Measurements from ENCODE around the gene ZBP1. TPM values are rescaled to one million over a fixed set of nuclear protein-coding genes. Genes with fewer than 3 reads are reported as not detected.

ZBP1 gene
- total RNA-seq, 1 experiment from 2014 or later, result not detected

GRCh38 chr20:57609842-57610167 is 10.4 kb downstream of the ZBP1 start:
- ChIA-PET RAD21 (ENCODE audit: low non-redundant PET in 1 of 2, low total read pairs in 2 of 2, uncharacterized antibody in 2 of 2, unreplicated experiment in 2 of 2) (no interaction called here), CTCF (no interaction called here), POLR2A (no interaction called here)
- no peak for ATAC-seq
- Histone ChIP-seq H3K4me1 (ENCODE audit: control insufficient read depth in 1 of 2, insufficient read depth in 2 of 2, low read length in 2 of 2) (no peaks in the 10 kb centered on the region), H3K4me2 (ENCODE audit: low read length) (no peak overlapping the region), H3K9ac (ENCODE audit: low read length) (no peak overlapping the region), H3K79me2 (ENCODE audit: insufficient read depth, low read length) (no peaks in the 10 kb centered on the region), H4K20me1 (ENCODE audit: insufficient read depth) (no peaks in the 10 kb centered on the region), H3K9me2 (ENCODE audit: insufficient read depth) (no peaks in the 10 kb centered on the region), H3K27ac (ENCODE audit: low read depth, low read length) (no peak overlapping the region), H2AFZ (ENCODE audit: low read depth, low read length, poor library complexity, severe bottlenecking) (no peak overlapping the region), H3K4me3 (replicated peaks in 1 of 2; ENCODE audit: low read depth in 1 of 2, low read length in 2 of 2) (no peak overlapping the region), H3K36me3 (ENCODE audit: control insufficient read depth in 1 of 2, insufficient read depth in 2 of 2, low read length in 2 of 2) (no peaks in the 10 kb centered on the region), H3K9me3 (ENCODE audit: control insufficient read depth in 1 of 2, insufficient read depth in 1 of 2, low read depth in 1 of 2, low read length in 2 of 2) (no peaks in the 10 kb centered on the region), H3K27me3 (ENCODE audit: insufficient read depth, low read length) (peaks cover 10% of the 10 kb centered on the region; the same call in 1 of the 2 replicates)
- no TSS peak for BruUV-seq (replicated peaks)
- TF ChIP-seq CTCF (IDR thresholded peaks at IDR 0.05 in 2 of 3, conservative IDR thresholded peaks at IDR 0.05 in 1 of 3; ENCODE audit: borderline replicate concordance in 1 of 3, insufficient read depth in 1 of 3, low read depth in 2 of 3, low read length in 2 of 3) (peak in 2 of 3 experiments; percentile 10 to 27; a peak in 1 of 6 replicates), POLR2AphosphoS5 (IDR thresholded peaks at IDR 0.05; ENCODE audit: low read depth, low read length) (no peak)
- intact Hi-C loops (cut with micrococcal nuclease), result no loop called here
- DNase-seq (ENCODE audit: low read depth, low spot score), result no peak

GRCh38 chr20:57609086-57609841 is 11.0 kb downstream of the ZBP1 start:
- RAD21 ChIA-PET (ENCODE audit: low non-redundant PET in 1 of 2, low total read pairs in 2 of 2, uncharacterized antibody in 2 of 2, unreplicated experiment in 2 of 2), result no interaction called here
- no peak for ATAC-seq
- Histone ChIP-seq H3K4me3 (replicated peaks in 1 of 2; ENCODE audit: low read depth in 1 of 2, low read length in 2 of 2) (no peak overlapping the region), H3K27ac (ENCODE audit: low read depth, low read length) (no peak overlapping the region), H3K9ac (ENCODE audit: low read length) (no peak overlapping the region), H3K9me2 (ENCODE audit: insufficient read depth) (no peaks in the 10 kb centered on the region), H3K9me3 (ENCODE audit: control insufficient read depth in 1 of 2, insufficient read depth in 1 of 2, low read depth in 1 of 2, low read length in 2 of 2) (no peaks in the 10 kb centered on the region), H4K20me1 (ENCODE audit: insufficient read depth) (no peaks in the 10 kb centered on the region), H3K36me3 (ENCODE audit: control insufficient read depth in 1 of 2, insufficient read depth in 2 of 2, low read length in 2 of 2) (no peaks in the 10 kb centered on the region), H3K4me1 (ENCODE audit: control insufficient read depth in 1 of 2, insufficient read depth in 2 of 2, low read length in 2 of 2) (no peaks in the 10 kb centered on the region), H3K79me2 (ENCODE audit: insufficient read depth, low read length) (no peaks in the 10 kb centered on the region), H3K4me2 (ENCODE audit: low read length) (no peak overlapping the region), H3K27me3 (ENCODE audit: insufficient read depth, low read length) (peaks cover 7% of the 10 kb centered on the region; the same call in 1 of the 2 replicates), H2AFZ (ENCODE audit: low read depth, low read length, poor library complexity, severe bottlenecking) (no peak overlapping the region)
- BruUV-seq (replicated peaks), result no TSS peak
- POLR2A ChIA-PET, result no interaction called here
- TF ChIP-seq CEBPB (IDR thresholded peaks at IDR 0.05; ENCODE audit: low read depth) (no peak), POLR2AphosphoS5 (IDR thresholded peaks at IDR 0.05; ENCODE audit: low read depth, low read length) (no peak), FOSL1 (IDR thresholded peaks at IDR 0.05; ENCODE audit: low read depth) (no peak)
- intact Hi-C loops (cut with micrococcal nuclease), result no loop called here
- CTCF ChIA-PET, result no interaction called here
- DNase-seq (ENCODE audit: low read depth, low spot score), result no peak

All from HCT116 (cell line).